Measurements from ENCODE around the gene OAS2.

Gene OAS2

DNA sequence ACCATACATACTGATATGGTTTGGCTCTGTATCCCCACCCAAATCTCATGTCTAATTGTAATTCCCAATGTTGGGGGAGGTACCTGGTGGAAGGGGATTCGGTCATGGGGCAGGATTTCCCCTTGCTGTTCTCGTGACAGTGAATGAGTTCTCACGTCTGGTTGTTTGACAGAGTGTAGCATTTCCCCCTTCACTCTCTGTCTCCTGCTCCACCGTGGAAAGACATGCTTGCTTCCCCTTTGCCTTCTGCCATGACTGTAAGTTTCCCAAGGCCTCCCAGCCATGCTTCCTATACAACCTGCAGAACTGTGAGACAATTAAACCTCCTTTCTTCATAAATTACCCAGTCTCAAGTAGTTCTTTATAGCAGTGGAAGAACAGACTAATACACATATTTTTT lies 49.4 kb downstream of the OAS2 start:
- no peak for DNase-seq

- DNase-seq, result no peak
Measured at GRCh38 chr12:113030875-113031525, 52.7 kb downstream of the OAS2 start.

GRCh38 chr12:113039911-113040445 lies 61.7 kb downstream of the OAS2 start:
- DNase-seq, result no peak

DNA sequence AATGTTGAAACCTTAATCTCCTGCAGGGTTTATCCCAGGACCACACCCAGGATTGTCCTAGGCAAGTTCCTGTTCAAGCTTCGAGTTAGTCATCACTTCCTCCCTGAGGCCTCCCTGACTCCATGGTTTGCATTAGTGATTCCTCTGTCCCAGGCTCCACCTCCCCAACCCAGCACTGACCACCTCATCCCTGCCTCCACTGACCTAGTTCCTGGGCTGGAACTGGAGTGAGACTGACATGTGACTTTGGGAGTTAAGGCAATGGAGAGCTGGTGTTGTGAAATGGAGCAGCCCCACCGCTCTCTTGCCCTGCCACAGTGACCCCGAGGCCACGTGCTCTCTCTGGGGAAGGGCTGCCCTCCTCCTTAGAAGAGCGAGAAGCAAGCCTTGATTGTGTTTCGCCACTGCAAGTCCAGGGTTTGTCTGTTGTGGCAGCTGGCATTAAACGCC lies 62.4 kb downstream of the OAS2 start:
- no peak for DNase-seq

GRCh38 chr12:113041560-113041959 lies 63.2 kb downstream of the OAS2 start:
- no peak for DNase-seq

- no peak for DNase-seq
Measured at GRCh38 chr12:113043240-113043639, 64.9 kb downstream of the OAS2 start.

GRCh38 chr12:113044516-113044915 lies 66.2 kb downstream of the OAS2 start:
- DNase-seq, result no peak

GRCh38 chr12:113048716-113049127 lies 70.4 kb downstream of the OAS2 start:
- no peak for DNase-seq

- no peak for DNase-seq
Measured at GRCh38 chr12:113049976-113050742, 71.8 kb downstream of the OAS2 start.

DNA sequence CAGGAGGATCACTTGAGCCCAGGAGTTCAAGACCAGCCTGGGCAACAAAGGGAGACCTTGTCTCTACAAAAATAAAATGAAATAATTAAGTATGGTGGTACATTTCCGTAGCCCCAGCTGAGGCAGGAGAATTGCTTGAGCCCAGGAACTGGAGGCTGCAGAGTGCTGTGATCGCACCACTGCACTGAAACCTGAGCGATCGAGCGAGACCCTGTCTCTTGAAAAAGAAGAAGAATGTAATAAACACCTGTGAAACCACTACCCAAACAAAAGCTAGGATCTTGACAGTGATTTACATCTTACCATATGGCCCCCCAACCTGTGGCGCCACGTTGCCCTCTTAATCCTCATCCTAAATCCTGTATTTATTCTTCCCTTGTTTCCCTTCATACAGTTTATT lies 72.5 kb downstream of the OAS2 start:
- no peak for DNase-seq

DNA sequence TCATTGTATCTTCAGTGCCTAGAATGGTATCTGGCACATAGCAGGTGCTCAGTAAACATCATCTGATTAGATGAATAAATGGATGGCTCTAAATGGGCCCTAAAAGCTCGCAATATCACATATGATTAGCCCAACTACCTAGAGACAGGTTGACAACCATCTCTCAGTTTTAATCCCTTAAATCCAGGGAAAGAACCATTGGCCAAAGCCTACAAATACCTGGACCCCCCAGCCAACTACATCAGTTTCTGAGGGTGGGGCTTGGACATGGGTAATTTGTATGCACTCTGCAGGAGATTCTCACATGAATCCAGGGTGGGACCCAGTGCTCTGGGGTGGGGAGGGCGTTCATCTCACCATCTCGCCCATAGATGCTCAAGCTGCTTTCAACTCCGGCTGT lies 73.4 kb downstream of the OAS2 start:
- no peak for DNase-seq

DNA sequence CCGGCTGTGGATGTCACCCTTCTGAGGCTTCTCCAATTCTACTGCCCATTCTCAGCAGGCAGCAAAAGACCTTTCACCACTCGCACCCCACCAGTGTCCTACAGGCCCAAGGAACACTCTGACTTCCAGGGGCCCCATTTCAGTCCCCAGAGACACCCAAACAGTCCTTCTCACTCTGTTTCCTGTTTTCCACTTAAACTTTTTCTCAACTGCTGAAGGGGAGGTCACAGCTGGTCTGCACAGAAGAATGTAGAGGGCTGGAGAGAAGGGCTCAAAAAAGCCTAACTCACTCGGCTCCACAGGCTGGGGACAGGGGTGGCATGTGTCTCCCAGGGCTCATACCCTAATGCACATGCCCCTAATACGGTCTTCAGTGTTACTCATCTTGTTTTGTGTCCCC lies 74.0 kb downstream of the OAS2 start:
- DNase-seq, result no peak

- DNase-seq, result no peak
Measured at GRCh38 chr12:113054948-113055486, 76.7 kb downstream of the OAS2 start.

- DNase-seq, result no peak
Measured at GRCh38 chr12:113055594-113056380, 77.5 kb downstream of the OAS2 start.

DNA sequence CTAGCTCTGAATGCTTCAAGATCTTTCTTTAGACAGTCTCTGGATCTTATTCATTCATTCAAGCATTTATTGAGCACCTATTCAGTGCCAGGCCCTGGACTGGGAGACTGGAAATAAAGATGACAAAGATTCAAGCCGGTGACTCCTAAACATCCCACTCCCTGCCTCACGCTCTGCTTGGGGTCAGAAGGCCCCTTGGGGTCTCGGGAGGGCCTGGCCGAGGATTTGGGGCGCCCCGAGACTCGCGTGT lies 78.0 kb downstream of the OAS2 start:
- DNase-seq, result no peak

GRCh38 chr12:113056631-113057488 lies 78.5 kb downstream of the OAS2 start, which contains the start of gene DTX1:
TSS of gene DTX1 (plus strand) at chr12:113056730. CDS start at chr12:113058193, 1,463 bp downstream.
- DNase-seq, result no peak

- no peak for DNase-seq
Measured at GRCh38 chr12:113057565-113058485, 79.5 kb downstream of the OAS2 start.

DNA sequence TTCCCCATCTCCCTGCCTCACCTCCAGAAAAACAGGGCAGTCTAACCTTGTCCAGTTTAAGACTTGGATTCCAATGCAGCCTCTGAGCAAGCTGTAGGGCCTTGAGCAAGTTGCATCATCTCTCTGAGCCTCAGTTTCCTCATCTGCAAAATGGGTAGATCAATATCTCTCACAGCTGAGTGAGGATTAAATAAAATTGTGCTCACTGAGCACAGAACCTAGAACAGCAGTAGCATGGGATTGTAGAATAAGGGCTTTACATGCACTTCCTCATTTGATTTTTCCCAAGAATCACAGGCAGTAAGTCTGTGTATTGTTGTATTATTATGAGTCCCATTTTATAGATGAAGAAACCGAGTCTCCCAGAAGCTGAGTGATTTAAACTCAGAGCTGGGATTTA lies 80.2 kb downstream of the OAS2 start:
- DNase-seq, result no peak

GRCh38 chr12:113059071-113059595 lies 80.8 kb downstream of the OAS2 start:
- no peak for DNase-seq

DNA sequence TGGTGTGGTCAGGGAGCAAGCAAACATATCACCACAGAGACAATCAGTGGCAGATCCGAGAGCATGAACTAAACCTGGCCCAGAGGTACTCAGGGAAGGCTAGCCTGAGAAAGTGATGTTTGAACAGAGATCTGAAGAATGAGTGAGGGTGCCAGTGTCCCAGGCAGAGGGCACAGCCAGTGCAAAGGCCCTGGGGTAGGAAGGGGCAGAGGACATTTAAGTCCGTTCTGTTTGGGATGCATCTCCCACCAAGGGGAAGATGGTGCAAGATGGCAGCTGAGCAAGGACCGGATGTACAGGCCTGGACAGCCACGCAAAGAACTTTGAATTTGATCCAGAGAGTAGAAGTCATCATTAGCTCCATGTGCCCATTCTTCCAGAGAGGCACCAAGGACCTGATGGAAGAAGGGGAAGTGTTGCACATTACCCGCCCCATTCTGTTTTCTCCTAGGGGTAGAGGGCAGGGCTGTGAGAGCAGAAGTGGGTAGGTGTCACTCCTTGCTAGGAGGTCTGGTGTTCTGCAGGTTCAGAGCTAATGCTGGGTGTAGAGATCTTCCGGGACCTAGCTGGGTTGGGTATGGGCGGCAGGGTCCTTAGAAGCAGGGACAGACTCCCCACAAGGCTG lies 82.1 kb downstream of the OAS2 start:
- DNase-seq, result no peak

Measured in SIG-M5 (cell line).